HepG2 (cell line): Measurements from ENCODE around the gene OPA3. TPM values are rescaled to one million over a fixed set of nuclear protein-coding genes. Genes with fewer than 3 reads are reported as not detected.
A peak's percentile ranks its signal among the peaks of the same experiment; 100 is the strongest.

ENCODE experiments used
- FOSL2 ChIP-seq: sonication (generic); formaldehyde crosslinking; IDR thresholded peaks from 2 replicates; pipeline ENCODE4 v1.4.0; 2020; ENCODE audit warnings: missing genetic modification reagents
- GTF3A ChIP-seq: sonication (generic); formaldehyde crosslinking; conservative IDR thresholded peaks from 2 replicates; pipeline ENCODE4 v1.4.0; 2020; ENCODE audit warnings: mild to moderate bottlenecking, missing genetic modification reagents
- MEIS1 ChIP-seq: sonication (generic); formaldehyde crosslinking; IDR thresholded peaks from 2 replicates; pipeline ENCODE4 v1.9.0; 2021; ENCODE audit warnings: mild to moderate bottlenecking, missing genetic modification reagents, moderate library complexity, borderline replicate concordance
- SP2 ChIP-seq: sonication (generic); formaldehyde crosslinking; IDR thresholded peaks from 2 replicates; pipeline ENCODE4 v1.5.1; 2020; ENCODE audit warnings: mild to moderate bottlenecking, missing genetic modification reagents
- U2AF2 ChIP-seq: fragments of 200-400 bp; formaldehyde crosslinking; IDR thresholded peaks from 2 replicates; pipeline ENCODE4 v1.6.1; 2017; ENCODE audit warnings: low read depth, mild to moderate bottlenecking, low read length
- ZMAT3 ChIP-seq: sonication (generic); formaldehyde crosslinking; conservative IDR thresholded peaks from 2 replicates; pipeline ENCODE4 v1.7.0; 2021; ENCODE audit warnings: missing genetic modification reagents
- ZNF230 ChIP-seq: sonication (generic); formaldehyde crosslinking; IDR thresholded peaks from 2 replicates; pipeline ENCODE4 v1.4.0; 2020; ENCODE audit warnings: mild to moderate bottlenecking, missing genetic modification reagents
- ZNF530 ChIP-seq: sonication (generic); formaldehyde crosslinking; IDR thresholded peaks from 2 replicates; pipeline ENCODE4 v1.5.0; 2020; ENCODE audit warnings: low read depth, mild to moderate bottlenecking, missing genetic modification reagents
- ZNF749 ChIP-seq: sonication (generic); formaldehyde crosslinking; IDR thresholded peaks from 2 replicates; pipeline ENCODE4 v1.8.0; 2022; ENCODE audit warnings: mild to moderate bottlenecking, missing genetic modification reagents, moderate library complexity, borderline replicate concordance
- ZNF782 ChIP-seq: sonication (generic); formaldehyde crosslinking; IDR thresholded peaks from 2 replicates; pipeline ENCODE4 v1.4.0; 2020; ENCODE audit warnings: missing genetic modification reagents, mild to moderate bottlenecking, borderline replicate concordance
- polyA plus RNA-seq, 8 experiments: library from polyadenylated mRNA; depleted of rRNA in 3 of 8; stranded (reverse) in 7 of 8; unstranded in 1 of 8; fragments of >200 nt; fragmentation: Illumina TruSeq in 4 of 8; extraction: Trizol in 4 of 8; gene quantifications; 2 replicates each; pipeline versions ENCODE4 v1.2.1 to v1.2.3, GENCODE V29; 2011 to 2016; ENCODE audit warnings: low read depth in 4 of 8, missing spikeins in 1 of 8, mixed read lengths in 1 of 8; ENCODE audit not compliant: insufficient read depth in 1 of 8
- total RNA-seq, 5 experiments: library from RNA; depleted of rRNA; stranded (reverse); fragments of >200 nt; fragmentation: Illumina TruSeq; extraction: Trizol; gene quantifications; 2 replicates each; pipeline ENCODE4 v1.2.3, GENCODE V29; 2016; ENCODE audit warnings: low read depth in 1 of 5
- TF ChIP-seq, protein P1 (sequence below): sonication (generic); formaldehyde crosslinking; IDR thresholded peaks from 2 replicates; pipeline ENCODE4 v1.5.1; 2020; ENCODE audit warnings: mild to moderate bottlenecking, missing genetic modification reagents, borderline replicate concordance
- TF ChIP-seq, protein P2 (sequence below): sonication (generic); formaldehyde crosslinking; conservative IDR thresholded peaks from 2 replicates; pipeline ENCODE4 v1.8.0; 2022; ENCODE audit warnings: missing genetic modification reagents
- TF ChIP-seq, protein P3 (sequence below): IDR thresholded peaks from 2 replicates; pipeline ENCODE4 v1.6.1; 2016; ENCODE audit warnings: low read depth, missing genetic modification reagents, missing compliant biosample characterization
- TF ChIP-seq, protein P4 (sequence below): sonication (generic); formaldehyde crosslinking; IDR thresholded peaks from 2 replicates; pipeline ENCODE4 v1.5.1; 2020; ENCODE audit warnings: missing genetic modification reagents, mild to moderate bottlenecking, borderline replicate concordance

OPA3 gene
- total and polyA plus RNA-seq, 2 of the 13 experiments (the other 11 are each of a cell fraction or from before 2014, with no cell fraction given) = 8.3 to 17.7 TPM

DNA sequence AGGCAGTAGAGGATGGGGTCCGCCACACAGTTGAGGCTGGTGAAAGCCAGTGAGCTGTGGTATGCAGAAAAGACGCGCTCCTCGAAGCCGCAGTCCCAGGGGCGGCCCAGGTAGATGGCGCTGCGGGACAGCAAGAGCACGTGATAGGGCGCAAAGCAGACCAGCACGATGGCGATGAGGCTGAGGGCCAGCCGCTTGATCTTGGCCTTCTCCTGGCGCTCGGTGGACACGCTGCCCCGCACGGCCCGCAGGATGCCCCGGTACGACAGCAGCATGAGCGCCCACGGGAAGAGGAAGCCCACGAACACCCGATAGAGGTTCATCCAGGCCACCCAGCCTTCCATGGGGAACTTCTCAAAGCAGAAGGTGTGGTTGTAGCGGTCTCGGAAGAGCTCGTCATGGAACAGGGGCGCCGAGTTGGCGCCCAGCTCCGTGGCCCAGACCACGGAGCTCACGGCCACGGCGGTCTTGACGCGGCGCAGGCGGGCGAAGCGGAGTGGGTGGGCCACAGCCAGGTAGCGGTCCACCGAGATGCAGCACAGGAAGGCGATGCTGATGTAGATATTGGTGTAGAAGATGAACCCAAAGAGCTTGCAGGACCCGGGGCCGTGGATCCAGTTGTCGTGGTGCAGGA, 6.5 kb upstream of the OPA3 start (continued):
- TF ChIP-seq, protein P1, sequence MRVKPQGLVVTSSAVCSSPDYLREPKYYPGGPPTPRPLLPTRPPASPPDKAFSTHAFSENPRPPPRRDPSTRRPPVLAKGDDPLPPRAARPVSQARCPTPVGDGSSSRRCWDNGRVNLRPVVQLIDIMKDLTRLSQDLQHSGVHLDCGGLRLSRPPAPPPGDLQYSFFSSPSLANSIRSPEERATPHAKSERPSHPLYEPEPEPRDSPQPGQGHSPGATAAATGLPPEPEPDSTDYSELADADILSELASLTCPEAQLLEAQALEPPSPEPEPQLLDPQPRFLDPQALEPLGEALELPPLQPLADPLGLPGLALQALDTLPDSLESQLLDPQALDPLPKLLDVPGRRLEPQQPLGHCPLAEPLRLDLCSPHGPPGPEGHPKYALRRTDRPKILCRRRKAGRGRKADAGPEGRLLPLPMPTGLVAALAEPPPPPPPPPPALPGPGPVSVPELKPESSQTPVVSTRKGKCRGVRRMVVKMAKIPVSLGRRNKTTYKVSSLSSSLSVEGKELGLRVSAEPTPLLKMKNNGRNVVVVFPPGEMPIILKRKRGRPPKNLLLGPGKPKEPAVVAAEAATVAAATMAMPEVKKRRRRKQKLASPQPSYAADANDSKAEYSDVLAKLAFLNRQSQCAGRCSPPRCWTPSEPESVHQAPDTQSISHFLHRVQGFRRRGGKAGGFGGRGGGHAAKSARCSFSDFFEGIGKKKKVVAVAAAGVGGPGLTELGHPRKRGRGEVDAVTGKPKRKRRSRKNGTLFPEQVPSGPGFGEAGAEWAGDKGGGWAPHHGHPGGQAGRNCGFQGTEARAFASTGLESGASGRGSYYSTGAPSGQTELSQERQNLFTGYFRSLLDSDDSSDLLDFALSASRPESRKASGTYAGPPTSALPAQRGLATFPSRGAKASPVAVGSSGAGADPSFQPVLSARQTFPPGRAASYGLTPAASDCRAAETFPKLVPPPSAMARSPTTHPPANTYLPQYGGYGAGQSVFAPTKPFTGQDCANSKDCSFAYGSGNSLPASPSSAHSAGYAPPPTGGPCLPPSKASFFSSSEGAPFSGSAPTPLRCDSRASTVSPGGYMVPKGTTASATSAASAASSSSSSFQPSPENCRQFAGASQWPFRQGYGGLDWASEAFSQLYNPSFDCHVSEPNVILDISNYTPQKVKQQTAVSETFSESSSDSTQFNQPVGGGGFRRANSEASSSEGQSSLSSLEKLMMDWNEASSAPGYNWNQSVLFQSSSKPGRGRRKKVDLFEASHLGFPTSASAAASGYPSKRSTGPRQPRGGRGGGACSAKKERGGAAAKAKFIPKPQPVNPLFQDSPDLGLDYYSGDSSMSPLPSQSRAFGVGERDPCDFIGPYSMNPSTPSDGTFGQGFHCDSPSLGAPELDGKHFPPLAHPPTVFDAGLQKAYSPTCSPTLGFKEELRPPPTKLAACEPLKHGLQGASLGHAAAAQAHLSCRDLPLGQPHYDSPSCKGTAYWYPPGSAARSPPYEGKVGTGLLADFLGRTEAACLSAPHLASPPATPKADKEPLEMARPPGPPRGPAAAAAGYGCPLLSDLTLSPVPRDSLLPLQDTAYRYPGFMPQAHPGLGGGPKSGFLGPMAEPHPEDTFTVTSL (CRISPR knock-in tag) = no peak
- TF ChIP-seq ZNF749 (CRISPR knock-in tag) = no peak; the same call in 1 of the 2 replicates
- TF ChIP-seq, protein P2, sequence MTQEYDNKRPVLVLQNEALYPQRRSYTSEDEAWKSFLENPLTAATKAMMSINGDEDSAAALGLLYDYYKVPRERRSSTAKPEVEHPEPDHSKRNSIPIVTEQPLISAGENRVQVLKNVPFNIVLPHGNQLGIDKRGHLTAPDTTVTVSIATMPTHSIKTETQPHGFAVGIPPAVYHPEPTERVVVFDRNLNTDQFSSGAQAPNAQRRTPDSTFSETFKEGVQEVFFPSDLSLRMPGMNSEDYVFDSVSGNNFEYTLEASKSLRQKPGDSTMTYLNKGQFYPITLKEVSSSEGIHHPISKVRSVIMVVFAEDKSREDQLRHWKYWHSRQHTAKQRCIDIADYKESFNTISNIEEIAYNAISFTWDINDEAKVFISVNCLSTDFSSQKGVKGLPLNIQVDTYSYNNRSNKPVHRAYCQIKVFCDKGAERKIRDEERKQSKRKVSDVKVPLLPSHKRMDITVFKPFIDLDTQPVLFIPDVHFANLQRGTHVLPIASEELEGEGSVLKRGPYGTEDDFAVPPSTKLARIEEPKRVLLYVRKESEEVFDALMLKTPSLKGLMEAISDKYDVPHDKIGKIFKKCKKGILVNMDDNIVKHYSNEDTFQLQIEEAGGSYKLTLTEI = no peak
- TF ChIP-seq SP2 (CRISPR knock-in tag) = no peak
- 0 out of 2 replicates have a peak, but pooled peaks have one; percentile 61 for TF ChIP-seq ZMAT3
- TF ChIP-seq, protein P3, sequence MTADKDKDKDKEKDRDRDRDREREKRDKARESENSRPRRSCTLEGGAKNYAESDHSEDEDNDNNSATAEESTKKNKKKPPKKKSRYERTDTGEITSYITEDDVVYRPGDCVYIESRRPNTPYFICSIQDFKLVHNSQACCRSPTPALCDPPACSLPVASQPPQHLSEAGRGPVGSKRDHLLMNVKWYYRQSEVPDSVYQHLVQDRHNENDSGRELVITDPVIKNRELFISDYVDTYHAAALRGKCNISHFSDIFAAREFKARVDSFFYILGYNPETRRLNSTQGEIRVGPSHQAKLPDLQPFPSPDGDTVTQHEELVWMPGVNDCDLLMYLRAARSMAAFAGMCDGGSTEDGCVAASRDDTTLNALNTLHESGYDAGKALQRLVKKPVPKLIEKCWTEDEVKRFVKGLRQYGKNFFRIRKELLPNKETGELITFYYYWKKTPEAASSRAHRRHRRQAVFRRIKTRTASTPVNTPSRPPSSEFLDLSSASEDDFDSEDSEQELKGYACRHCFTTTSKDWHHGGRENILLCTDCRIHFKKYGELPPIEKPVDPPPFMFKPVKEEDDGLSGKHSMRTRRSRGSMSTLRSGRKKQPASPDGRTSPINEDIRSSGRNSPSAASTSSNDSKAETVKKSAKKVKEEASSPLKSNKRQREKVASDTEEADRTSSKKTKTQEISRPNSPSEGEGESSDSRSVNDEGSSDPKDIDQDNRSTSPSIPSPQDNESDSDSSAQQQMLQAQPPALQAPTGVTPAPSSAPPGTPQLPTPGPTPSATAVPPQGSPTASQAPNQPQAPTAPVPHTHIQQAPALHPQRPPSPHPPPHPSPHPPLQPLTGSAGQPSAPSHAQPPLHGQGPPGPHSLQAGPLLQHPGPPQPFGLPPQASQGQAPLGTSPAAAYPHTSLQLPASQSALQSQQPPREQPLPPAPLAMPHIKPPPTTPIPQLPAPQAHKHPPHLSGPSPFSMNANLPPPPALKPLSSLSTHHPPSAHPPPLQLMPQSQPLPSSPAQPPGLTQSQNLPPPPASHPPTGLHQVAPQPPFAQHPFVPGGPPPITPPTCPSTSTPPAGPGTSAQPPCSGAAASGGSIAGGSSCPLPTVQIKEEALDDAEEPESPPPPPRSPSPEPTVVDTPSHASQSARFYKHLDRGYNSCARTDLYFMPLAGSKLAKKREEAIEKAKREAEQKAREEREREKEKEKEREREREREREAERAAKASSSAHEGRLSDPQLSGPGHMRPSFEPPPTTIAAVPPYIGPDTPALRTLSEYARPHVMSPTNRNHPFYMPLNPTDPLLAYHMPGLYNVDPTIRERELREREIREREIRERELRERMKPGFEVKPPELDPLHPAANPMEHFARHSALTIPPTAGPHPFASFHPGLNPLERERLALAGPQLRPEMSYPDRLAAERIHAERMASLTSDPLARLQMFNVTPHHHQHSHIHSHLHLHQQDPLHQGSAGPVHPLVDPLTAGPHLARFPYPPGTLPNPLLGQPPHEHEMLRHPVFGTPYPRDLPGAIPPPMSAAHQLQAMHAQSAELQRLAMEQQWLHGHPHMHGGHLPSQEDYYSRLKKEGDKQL (CRISPR knock-in tag) = peak; percentile 54; the same call in 1 of the 2 replicates
- TF ChIP-seq GTF3A (CRISPR knock-in tag) = no peak
- 0 out of 2 replicates have a peak, but pooled peaks have one; percentile 31 for TF ChIP-seq MEIS1
- no peak for TF ChIP-seq ZNF782 (CRISPR knock-in tag)
- TF ChIP-seq U2AF2 = no peak
- TF ChIP-seq ZNF530 = no peak
- TF ChIP-seq ZNF230 (CRISPR knock-in tag) = peak; percentile 81; the same call in 1 of the 2 replicates
- TF ChIP-seq FOSL2 (CRISPR knock-in tag) = peak; percentile 52
- TF ChIP-seq, protein P4, sequence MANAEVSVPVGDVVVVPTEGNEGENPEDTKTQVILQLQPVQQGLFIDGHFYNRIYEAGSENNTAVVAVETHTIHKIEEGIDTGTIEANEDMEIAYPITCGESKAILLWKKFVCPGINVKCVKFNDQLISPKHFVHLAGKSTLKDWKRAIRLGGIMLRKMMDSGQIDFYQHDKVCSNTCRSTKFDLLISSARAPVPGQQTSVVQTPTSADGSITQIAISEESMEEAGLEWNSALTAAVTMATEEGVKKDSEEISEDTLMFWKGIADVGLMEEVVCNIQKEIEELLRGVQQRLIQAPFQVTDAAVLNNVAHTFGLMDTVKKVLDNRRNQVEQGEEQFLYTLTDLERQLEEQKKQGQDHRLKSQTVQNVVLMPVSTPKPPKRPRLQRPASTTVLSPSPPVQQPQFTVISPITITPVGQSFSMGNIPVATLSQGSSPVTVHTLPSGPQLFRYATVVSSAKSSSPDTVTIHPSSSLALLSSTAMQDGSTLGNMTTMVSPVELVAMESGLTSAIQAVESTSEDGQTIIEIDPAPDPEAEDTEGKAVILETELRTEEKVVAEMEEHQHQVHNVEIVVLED (CRISPR knock-in tag) = peak; percentile 59; the same call in 1 of the 2 replicates
